Posterior cingulate gyrus (tissue), 11 donors: ENCODE results near the gene NEK5.
"Not testable (repeated sequence)": the region's sequence is repeated elsewhere in the genome, so short reads cannot be mapped to it uniquely, and the experiment has no call there.

Experiments used
- DNase-seq, 10 donors: peaks; one replicate each; pipeline versions ENCODE4 v3.0.0 to v3.0.0-alpha.2; 2020 to 2021; ENCODE audit warnings: mixed read lengths in 3 of 10
- intact Hi-C: fragments of 100-400 bp; cut with DNase I; formaldehyde crosslinking; loops from one replicate; pipeline ENCODE4 v1.15.1; 2023

Gene NEK5

DNA sequence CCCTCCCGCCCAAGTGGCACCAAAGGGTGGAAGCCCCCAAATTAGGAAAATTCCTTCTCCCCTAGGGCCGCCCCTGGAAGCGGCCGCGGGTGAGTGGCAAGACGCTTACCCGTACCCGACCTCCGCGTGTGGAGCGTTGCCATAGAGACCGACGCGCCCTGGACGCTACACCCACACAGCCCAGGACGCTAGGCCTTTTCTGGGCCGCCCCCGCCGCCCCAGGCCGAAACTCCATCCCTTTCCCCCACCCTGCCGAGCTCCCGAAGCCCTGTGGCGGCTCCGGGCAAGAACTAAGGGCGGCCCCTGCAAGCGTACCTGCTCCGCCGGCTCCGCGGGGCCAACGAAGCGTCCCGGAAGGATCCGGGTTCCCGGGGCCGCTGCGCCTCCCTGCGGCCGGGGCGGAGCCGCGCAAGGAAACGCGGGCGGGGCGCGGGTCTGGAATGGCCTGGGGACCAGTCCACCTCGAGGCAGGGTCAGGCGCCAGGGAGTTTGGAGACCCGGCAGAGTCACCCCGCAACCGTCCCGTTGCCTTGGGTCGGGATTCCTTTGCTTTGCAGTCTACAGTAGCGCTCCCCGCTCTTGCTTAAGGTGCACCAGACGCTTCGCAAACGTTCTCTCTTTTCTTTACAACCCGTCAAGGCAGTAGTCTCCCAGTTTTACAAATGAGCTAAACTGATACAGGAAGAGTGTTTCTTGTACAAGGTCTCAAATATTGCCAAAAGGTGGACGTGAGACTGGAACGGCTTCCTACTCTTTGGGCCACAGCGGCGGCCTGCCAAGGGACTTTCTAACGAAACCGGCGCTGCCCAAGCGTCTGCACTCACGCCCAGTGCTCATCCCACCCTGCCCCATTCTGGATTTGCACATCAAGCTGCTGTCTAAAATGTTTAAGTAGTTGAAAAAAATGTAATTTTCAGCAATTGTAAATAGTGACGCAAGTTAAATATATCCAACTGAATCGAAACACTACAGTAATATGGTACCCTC is at the start of gene NEK5:
NEK5 (minus strand) TSS at position 360 of the 987 bp plus-strand sequence. CDS start 1,591 bp downstream, outside the sequence.
- DNase-seq, result peak; percentile 21 to 93 (median 55)
- intact Hi-C loops, result loop anchor here (1.0 to 5.0 kb wide), 5 partner anchors 66 to 312 kb away; partner anchors contain the start of gene TMEM272

DNA sequence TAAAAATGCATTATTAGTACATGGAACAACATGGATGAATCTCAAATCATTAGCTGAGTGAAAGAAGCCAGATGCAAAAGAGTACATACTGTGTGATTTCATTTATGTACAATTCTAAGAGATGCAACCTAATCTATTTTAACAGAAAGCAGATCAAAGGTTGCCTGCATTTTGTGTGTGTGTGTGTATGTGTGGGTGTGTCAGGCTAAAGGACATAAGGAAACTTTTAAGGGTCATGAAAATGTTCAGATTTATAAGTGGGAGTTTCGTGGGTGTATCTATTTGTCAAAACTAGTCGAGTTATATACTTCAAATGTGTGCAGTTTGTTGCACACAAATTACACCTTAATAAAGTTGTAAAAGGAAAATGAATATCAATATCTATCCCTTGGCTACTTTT is 48.4 kb upstream of the NEK5 start:
- no peak for DNase-seq

DNA sequence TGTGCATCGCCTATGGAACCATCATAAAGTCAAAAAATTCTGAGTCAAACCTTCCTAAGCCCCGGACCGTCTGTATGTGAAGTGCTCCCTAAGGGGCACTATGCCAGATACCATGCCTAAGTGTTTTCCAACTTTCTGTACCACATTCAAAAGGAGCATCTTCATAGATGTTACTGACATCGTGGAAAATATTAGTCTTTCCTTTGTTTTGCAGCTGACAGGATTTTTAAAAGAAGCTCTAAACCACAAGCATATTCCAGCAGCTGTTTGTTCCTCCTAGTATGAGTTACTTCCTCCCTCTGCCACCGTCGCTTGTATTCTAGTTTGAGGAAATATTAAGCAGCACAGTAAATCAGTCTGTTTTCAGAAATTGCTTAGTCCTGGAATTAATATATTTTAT is 45.1 kb upstream of the NEK5 start:
- DNase-seq, intact Hi-C loops: not testable (repeated sequence)

More for the DNA sequence above, 48.4 kb upstream of the NEK5 start:
- intact Hi-C loops, result no loop called here

GRCh38 chr13:52173373-52173772 is 44.5 kb upstream of the NEK5 start:
- DNase-seq, result no peak
- intact Hi-C loops, result no loop called here

- DNase-seq, intact Hi-C loops: not testable (repeated sequence)
These were observed 42.8 kb upstream of the NEK5 start for GRCh38 chr13:52171686-52172085.

DNA sequence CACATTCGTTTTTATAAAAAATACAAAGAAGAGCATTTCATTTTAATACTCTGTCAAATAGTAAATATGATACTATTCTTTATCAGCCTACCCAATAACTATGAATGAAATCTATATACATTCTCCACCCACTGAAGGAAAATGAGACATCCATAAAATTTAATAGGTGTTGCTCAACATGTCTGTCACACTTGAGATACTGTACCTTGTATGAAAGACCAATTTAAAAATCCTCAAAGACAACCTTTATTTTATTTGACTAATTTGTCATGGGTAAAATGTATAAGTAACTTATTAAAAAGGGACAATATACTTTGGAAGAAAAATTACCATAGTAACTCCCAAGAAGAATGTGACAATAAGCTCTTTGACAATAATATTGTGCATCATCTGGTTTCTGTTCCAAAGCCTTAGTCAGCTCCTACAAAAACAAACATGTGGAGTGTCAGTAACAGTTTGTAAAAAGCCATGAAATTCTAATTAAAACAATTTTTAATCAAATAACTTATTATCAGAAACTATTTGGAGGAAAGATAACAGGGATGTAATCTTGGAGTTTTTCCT is 42.0 kb upstream of the NEK5 start:
- DNase-seq, intact Hi-C loops: not testable (repeated sequence)

- no peak for DNase-seq
- intact Hi-C loops, result no loop called here
These were observed 41.0 kb upstream of the NEK5 start for GRCh38 chr13:52169839-52170238.

DNA sequence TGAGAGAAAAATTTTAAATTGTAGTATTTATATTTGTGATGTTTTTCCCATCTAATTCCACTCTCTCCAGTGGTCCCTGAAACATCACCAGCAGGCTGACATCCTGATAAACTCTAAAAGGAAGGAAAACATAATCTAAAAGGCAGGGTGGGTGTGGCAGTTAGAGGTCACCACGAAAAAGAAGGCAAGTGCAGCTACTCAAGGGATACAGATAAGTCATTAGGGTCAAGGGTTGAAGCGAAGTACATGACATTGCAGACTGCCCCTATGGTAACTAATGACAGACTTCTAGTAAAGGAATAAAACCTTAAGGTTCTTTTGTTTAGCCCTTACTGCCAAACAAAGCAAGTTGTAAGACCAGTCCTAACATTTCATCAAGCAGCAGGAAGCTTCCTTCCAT is 36.5 kb upstream of the NEK5 start:
- intact Hi-C loops, result no loop called here
- DNase-seq, result no peak

DNA sequence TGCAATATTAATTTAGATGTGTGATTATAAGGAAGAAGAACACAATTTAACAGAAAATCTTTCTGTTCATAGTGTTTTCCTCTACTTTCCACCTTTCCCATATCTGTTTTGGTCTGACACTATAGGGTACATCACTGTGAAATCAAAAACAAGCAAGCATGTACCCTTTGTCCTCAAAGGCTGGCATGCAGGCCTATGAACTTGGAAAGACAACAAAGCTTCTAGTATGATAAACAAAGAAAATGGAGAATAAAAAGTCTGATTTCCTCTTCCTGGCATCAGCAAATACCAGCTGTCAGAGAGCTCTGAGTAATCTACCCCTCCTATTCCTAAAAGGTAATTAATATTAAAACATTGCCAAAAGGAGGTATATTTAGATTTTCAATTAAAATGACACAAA is 36.1 kb upstream of the NEK5 start:
- DNase-seq, result no peak

GRCh38 chr13:52163878-52164277 is 35.0 kb upstream of the NEK5 start:
- DNase-seq, intact Hi-C loops: not testable (repeated sequence)

More for the DNA sequence above, 36.1 kb upstream of the NEK5 start:
- intact Hi-C loops, result no loop called here

DNA sequence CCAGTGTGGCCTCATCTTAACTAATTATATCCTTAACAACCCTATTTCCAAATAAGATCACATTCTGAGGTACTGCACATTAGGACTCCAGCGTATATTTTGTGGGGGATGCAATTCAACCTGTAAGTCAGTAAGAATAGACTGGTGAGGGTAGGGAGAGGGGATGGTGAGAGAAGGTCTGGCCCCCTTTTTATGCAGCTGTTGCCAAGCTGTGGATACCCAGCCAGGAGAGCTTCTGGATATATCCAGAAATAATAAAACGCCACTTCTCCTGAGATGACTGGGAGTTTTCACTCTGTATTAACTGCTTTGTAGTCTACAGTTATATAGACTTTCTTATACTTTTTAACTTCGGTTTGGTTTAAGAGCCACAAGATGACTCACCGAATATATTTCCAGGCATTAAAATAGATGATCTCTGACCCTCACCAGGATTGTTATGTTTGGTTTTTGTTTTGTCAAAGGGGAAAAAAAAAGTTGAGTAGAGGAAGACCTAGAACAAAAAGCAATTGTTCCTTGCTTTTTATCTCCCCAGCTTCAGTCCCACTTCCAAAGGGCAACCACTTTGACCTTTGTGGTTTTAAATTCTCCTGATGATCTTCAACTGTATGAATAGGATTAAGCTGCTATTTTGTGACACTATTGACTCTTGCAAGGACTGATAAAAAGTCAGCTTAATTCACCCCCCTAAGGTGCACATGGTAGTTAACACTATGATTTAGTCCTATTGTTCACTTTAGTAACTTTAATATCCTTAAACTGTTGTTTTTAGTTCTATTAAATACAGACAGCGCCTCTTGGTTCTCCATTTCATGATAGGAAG is 33.6 kb upstream of the NEK5 start:
- intact Hi-C loops, result no loop called here
- no peak for DNase-seq

DNA sequence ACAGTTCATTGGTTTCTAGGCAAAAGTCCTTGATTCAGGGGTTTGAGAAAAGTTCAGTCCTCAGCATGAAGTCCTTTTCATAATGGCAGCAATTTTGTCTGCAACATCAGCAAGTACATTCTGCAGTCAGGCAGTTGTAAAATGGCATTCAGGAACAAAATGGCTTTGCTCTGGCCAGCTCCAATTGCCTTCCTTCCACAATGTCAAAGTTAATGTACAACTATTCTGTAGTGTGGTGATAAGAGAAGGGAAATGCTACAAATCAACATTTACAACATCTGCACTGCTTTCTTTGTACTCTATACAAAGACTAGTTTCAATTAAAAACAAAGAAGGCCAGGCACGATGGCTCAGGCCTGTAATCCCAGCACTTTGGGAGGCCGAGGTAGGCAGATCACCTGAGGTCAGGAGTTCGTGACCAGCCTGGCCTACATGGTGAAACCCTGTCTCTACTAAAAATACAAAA is 32.3 kb upstream of the NEK5 start:
- intact Hi-C loops, result no loop called here
- DNase-seq, result no peak

DNA sequence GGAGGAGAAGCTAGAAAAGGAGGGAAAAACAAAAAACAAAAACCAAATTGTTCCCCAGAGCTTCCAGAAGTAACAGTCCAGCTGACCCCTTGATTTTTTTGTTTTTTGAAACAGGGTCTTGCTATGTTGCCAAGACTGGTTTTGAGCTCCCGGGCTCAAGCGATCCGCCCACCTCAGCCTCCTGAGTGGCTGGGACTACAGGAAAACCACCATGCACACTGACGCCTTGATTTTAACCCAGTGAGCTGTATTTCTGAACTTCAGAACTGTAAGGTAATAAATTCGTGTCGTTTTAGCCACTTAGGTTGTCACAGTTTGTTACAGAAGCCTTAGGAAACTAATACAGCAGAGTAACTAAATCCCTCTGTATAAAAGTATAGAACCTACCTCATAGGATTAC is 31.6 kb upstream of the NEK5 start:
- DNase-seq, result no peak
- intact Hi-C loops, result no loop called here

DNA sequence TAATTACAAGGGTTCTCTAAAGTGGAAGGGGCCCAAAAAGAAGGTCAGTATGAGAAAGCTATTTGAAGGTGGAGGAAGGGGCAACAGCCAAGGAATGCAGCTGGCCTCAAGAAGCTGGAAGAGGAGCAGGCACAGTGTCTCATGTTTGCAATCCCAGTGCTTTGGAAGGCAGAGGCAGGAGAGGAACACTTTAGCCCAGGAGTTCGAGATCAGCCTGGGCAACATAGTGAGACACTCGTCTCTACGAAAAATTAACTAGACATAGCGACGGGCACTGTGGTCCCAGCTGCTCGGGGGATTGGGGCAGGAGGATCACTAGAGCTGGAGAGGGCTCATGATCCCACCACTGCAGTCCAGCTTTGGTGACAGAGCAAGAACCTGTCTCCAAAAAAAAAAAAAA is 31.2 kb upstream of the NEK5 start:
- intact Hi-C loops, result no loop called here
- DNase-seq, result no peak

DNA sequence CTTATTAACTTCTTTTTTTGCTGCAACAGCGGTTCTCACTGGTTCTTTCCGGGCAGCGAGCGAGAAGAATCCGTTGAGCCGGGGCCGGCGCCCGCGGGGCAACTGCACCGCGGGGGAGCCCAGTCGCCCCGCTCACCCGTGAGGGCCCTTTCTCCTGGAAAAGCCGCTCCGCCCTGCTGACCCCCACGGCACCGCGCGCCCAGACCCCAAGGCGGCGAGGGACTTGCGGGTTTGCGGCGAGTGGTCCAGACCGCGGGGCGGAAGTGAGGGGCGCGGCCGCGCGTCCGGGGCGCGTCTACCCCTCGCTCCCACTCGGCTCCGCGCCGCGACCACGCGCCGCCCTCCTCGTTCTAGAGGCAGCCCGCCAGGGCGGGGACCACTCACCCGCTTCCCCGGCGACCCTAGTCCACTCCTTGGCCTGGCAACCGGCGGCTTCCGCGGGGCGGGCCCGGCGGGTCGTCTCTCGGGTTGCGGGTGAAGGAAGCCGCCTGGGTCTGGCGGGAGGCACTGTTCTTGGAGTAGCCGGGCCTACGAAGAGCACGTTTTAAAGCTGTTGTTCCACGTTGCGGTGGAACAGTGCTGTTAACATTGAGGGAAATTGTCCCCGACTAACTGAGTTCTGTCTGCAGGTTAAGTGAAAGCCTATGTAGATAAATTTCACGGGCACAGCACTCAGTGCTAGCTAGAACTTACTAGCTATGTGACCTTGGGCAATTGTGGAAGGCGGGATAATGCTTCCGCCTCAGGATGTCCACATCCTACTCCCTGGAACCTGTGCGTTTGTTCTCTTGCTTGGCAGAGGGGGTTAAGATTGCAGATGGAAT is 30.5 kb upstream of the NEK5 start, which contains the start of gene NEK3:
NEK3 (minus strand) TSS at position 439 of the 824 bp plus-strand sequence. CDS start 3,406 bp downstream, outside the sequence.
- intact Hi-C loops, result loop anchor here (5.0 kb wide), 1 partner anchor 33 kb away; no protein-coding TSS in a partner anchor
- peak; percentile 28 to 96 (median 70) for DNase-seq

GRCh38 chr13:52158629-52159158 is 29.8 kb upstream of the NEK5 start:
- peak in 3 of 10 donors; percentile 11 to 26 (median 21) for DNase-seq

GRCh38 chr13:52156724-52157261 is 27.9 kb upstream of the NEK5 start:
- intact Hi-C loops, result loop anchor here (5.0 kb wide), 1 partner anchor 36 kb away; no protein-coding TSS in a partner anchor
- no peak for DNase-seq

More at GRCh38 chr13:52158629-52159158, 29.8 kb upstream of the NEK5 start:
- intact Hi-C loops, result loop anchor here (5.0 kb wide), 1 partner anchor 34 kb away; no protein-coding TSS in a partner anchor

DNA sequence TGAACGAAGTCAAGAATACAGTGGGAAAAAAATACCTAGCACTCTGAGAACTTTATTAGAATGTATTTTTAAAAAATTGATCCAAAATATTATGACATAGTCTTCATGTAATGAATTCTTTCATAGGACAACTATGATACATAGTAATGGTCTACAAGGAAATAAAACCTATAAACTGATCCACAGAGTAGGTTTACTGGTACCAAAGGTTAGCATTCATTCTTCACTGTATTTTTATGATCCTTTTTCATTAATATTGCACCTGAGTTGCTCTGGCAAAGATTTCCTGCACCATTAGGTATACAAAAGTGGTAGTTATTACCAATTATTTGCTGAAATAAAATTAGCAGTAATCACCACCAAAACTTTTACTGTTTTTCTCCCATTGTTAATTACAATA is 26.3 kb upstream of the NEK5 start:
- intact Hi-C loops, result loop anchor here (5.0 kb wide), 1 partner anchor 37 kb away; no protein-coding TSS in a partner anchor
- DNase-seq, result no peak

- intact Hi-C loops, result no loop called here
- no peak for DNase-seq
These were observed 18.4 kb upstream of the NEK5 start for GRCh38 chr13:52147225-52147624.
